ENCODE measurements around the gene PXDN.

GRCh38 chr2:1613078-1613445 is 131.3 kb downstream of the PXDN start:
- TF ChIP-seq, protein P1, sequence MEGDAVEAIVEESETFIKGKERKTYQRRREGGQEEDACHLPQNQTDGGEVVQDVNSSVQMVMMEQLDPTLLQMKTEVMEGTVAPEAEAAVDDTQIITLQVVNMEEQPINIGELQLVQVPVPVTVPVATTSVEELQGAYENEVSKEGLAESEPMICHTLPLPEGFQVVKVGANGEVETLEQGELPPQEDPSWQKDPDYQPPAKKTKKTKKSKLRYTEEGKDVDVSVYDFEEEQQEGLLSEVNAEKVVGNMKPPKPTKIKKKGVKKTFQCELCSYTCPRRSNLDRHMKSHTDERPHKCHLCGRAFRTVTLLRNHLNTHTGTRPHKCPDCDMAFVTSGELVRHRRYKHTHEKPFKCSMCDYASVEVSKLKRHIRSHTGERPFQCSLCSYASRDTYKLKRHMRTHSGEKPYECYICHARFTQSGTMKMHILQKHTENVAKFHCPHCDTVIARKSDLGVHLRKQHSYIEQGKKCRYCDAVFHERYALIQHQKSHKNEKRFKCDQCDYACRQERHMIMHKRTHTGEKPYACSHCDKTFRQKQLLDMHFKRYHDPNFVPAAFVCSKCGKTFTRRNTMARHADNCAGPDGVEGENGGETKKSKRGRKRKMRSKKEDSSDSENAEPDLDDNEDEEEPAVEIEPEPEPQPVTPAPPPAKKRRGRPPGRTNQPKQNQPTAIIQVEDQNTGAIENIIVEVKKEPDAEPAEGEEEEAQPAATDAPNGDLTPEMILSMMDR (IDR thresholded peaks at IDR 0.05) = no peak
- TF ChIP-seq POLR2A (IDR thresholded peaks at IDR 0.05) = no peak

Measured in esophagus squamous epithelium (tissue), 4 donors.